Stromal cell of bone marrow (primary cell): Measurements from ENCODE around the gene REEP2.

Source experiments
- DNase-seq: peaks from one replicate; pipeline ENCODE4 v3.0.0-alpha.2; 2012; ENCODE audit warnings: low read depth

The REEP2 gene

DNA sequence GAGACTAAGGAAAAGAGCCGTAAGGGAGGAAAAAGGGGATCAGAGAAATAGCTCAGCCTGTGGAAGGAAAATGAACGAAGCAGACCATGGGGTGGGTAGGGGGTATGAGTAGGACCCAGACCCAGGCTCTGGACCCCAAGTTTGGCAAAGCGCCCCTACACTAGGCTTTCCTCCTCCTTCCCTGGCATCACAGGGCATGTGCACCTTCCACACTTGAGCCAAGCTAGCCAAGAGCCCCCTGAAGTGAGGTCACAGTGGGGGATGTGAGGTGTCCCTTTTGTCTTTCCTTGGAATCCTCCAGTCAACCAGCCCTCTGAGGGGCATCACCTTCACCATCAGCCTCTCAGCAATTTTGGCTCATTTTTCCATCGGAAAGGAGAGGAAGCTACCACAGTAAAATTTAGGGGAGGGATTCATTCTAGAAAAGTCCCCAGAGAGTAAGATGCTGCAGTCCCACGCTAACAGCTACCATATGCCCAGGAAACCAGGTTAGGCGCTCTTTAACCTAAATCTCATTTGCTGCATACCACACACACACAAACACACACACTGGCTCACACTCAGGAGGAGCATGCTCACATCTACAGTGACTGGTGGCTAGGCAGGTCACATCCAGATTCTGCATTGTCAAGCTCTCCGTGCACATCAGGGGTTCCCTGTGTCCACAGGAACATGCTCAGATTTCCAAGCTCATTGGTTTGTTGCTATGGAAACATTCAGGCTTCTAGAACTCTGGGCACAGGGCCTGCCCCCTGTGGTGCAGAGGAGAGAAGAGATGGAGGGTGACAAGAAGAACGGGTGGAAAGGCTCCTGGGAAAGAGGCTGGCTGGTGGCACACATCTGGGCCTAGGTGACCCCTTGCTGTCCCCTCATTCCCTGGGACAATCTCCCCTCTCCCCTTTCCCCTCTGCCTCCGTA is 9.9 kb downstream of the REEP2 start:
- no peak for DNase-seq

DNA sequence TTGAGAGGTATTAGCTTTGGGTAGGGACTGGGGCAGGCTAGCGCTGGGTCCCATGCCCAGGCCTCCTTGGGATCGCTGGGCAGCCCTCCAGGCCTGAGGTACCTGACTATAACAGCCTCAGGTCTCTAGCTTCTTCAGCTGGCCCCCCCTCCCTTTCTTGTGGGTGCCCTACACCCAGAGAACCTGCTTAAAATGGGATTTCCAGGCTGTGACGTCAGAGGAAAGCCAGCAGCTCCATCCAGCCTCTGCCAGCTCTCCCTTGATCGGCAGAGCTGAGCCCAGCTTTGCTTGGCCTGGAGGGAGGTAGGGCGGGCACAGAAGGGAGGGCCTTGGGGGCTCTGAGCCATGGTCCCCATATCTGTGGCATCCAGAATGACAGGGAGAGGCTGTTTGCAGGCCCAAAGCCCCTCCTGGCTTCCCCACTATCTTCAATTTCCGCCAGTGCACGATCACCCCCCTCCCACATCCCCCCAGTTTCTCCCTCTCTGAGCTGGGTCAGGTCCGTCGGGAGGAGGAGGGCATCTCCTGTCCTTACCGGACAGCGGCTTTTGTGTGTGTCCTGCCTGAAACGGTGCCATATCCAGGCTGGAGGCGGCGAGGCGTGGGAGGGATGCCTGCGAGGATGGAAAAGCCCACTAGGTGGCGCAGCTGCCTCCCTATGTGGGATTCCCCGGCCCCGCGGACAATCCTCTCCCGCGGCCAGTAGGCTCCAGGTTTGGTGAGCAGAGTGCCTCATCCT is 10.8 kb downstream of the REEP2 start:
- no peak for DNase-seq

DNA sequence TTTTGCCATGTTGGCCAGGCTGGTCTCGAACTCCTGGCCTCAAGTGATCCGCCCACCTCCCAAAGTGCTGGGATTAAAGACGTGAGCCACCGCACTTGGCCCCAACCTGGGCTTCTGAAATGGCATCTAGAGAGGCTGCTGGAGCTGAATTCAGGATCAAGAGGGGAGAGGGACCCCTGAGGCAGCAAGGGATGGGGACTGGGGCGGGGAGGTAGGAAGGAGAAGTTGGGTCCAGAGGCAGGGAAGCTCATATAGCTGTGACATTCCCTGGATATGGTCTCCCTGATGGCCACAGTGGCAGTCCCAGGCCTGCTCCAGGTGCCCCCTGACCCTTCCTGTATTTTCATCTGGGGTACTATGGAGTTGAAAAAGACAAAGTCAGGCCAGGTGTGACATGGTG is 12.1 kb downstream of the REEP2 start:
- no peak for DNase-seq

DNA sequence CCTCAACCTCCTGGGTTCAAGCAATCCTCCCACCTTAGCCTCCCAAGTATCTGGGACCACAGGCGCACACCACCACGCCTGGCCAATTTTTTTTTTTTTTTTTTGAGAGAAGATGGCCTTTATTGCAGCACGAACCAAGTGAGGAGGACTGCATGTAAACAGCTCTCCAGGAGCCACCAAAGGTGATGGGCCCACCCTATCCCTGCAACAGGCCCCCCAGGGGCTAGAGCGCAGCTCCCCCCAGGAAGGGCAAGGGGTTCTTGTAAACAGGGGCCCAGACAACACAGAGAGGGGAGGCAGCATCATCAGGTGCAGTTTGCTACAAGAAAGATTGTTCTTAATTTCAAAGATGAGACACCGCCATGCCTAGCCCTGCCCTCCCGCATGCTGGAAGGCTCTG is 13.9 kb downstream of the REEP2 start:
- DNase-seq: no peak

DNA sequence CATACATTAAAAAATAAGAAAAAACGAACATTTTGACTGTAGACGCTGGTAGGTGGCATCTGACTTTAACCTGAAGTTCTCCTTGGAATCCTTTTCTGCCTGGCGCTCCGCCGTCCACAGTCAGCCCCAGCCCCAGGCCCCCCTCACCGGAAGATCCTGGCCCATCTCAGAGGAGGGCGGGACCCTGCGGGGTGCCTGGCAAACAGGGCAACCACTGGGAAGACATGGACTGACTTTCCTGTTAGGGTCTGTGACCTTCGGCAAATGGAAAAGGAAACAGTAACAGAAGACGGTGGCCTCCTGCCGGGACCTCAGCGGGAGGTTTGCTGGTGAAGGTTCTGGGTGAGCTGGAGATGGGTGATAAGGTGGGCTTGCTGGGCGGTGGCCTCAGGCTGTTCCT is 14.7 kb downstream of the REEP2 start:
- no peak for DNase-seq

DNA sequence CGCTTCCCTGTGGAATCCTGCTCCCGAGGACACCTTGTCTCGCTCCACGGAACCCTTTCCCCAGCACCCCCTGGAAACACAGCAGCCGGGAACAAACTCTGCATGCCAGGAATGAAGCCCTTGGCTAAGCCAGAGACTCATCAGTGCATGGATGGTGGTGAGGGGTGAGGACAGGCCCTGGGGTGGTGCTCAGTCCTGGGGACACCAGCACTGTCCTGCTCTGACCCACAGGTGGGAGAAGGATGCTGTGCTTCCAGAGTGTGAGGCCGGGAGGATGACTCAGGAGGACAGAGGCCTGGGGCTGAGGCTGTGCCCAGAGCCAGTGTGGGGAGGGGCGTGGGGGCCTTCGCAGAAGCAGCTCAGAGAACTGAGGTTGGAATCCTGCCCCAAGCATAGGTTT is 15.3 kb downstream of the REEP2 start:
- DNase-seq: no peak

DNA sequence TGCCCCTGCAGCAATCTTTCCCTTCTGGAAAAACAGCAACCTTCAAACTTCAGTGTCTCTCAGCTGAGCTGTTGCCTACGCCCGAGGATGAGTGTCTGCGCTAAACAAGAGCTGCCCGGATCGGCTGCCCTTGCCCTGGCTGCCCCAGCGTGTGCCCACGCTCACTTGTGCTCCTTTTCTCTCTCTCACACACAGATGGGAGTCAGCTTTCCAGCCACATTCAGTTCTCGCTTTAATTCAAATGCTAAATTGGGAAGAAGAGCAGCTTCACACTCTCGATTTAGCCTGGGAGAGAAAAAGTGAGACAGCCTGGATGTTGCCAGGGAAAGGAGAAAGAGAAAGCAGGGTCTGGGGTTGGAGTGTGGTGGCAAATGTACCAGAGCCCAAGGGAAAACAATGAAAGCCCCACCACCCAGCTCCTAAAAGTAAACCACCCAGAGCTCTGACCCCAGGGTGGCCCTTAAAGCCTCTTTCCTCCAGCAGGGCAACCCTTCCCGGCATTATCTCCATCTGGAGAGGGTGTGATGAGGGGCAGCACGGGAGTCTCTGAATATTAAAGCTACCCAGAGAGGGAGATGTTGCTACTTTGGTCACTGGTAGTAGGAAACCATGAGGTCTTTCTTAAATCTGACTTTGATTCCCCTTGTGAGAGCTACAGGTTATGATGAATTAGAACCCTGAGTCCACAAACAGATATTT is 16.5 kb downstream of the REEP2 start:
- no peak for DNase-seq

DNA sequence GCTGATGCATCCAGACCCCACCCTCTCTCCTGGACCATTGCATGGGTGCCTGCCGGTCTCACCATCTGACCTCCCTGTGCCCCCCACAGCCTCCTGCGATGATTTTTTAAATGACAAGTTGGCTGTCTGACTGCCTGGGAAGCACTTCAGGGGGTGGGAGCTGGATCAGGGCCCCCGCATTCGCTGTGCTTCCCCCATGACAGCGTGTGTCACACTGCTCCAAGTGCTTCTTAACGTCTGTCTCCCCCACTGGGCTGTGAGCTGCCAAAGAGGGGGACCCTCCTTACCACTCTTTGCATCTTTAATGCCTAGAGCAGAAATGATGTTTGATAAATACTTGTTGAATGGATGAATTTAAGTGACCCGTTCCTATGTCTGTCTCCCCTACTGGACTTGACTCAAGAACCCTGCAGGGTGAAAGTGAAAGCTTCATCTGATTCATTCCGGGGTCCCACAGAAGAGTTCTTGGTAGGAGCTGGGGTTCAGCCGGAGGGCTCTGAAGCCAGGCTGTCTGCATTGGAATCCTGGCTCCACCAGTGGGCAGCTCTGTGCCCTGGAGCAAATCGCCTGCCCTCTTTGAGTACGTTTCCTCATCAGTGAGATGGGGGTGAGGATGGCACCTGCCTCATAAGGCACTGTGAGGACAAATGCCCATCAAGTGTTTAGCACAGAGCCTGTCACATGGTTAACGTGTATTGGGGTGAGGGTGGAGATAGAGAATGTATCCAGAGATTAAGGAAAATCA is 18.8 kb downstream of the REEP2 start:
- no peak for DNase-seq

DNA sequence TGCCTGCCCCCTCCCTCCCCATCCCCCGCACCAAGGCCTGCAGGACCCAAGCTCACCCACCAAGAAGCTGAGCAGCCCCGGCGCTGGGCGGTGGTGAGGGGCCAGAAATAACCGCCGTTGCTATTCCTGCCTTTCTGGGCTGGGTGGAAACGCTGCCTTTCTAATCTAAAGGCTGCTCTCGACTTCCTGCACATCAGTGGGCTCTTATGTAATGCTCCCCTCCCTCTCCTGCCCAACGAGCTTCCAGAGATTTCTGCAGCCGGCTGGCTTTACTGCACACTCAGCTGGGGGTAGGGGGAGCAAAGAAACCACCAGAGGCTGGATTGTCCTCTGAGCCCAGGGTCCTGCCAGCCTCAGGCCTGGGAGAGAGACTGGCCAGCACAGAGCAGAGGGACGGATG is 19.5 kb downstream of the REEP2 start:
- no peak for DNase-seq

DNA sequence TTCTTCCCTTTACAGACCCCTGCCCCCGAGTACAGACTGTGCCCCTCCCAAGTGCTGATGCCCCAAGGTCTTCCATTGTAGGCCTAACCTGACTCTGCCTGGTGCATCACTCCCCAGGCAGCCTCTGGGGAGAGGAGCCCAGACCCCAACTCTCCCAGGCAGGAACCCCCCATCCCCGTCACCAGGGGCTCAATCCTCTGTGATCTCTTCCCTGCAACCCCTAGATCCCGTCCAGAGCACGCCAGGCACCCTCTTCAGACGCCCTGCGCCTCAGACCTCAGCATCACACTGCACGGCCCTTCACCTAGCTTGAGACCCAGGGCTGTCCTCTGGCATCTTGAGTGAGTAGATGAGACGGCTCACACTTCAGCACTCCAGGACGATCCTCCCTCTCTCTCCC is 20.0 kb downstream of the REEP2 start:
- no peak for DNase-seq

DNA sequence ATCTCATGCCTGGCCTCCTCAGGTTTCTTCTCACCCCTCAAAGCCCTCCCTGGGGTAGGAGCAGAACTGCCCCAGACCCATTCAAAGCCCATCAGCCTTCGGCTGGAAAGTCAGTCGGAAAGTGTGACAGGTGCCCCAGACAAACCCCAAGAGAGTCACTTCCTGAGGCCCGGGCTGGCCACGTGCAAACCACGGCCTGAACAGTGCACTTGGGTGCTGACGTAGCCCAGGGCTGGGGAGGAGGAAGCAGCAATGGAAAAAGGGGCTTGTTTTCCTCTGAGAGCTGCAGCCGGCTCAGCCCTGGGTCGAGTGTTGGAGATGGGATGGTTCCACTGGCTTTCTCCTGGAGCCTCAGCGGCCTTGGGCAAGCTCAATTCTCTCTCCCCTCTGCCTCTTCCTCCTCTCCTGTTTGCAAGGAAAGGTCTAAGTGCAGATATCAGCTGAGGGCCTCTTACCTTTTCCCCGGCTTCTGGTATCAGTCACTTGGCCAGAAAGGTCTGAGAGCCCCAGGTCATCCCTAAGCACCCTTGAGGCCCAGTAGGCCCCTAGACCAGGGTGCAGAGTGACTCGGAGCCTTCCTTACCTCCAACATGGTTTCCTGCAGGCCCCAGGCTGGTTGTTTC is 20.6 kb downstream of the REEP2 start:
- no peak for DNase-seq

DNA sequence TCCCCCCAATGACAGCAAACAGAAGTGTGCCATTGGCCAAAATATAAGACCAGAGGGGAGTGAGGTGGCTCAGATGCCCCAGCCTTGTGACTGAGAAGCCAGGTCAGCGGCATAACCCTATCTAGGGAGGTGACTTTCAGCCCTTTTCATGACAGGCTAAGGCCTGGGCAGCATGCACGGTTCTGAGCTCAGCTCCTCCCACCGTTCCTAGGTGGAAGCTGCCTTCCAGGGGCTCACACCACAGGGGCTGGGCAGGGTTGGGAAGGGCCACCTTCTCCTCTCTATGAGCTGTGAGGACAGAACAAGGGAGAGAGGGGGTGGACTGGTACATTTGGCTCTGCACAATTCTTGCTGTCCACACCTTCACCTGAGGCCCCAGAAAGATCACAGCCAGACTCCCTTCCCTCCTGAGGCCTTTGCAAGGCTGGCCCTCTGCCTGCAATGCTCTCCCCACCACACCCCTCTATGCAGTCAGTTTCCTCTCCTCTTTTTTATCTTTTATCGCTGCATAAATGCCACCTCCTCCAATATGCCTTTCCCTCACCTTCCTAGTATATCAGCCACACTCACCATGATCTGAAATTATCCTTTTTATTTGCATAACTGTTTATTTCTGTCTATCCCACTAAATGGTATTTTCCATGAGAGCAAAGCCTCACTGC is 21.3 kb downstream of the REEP2 start:
- DNase-seq: no peak

DNA sequence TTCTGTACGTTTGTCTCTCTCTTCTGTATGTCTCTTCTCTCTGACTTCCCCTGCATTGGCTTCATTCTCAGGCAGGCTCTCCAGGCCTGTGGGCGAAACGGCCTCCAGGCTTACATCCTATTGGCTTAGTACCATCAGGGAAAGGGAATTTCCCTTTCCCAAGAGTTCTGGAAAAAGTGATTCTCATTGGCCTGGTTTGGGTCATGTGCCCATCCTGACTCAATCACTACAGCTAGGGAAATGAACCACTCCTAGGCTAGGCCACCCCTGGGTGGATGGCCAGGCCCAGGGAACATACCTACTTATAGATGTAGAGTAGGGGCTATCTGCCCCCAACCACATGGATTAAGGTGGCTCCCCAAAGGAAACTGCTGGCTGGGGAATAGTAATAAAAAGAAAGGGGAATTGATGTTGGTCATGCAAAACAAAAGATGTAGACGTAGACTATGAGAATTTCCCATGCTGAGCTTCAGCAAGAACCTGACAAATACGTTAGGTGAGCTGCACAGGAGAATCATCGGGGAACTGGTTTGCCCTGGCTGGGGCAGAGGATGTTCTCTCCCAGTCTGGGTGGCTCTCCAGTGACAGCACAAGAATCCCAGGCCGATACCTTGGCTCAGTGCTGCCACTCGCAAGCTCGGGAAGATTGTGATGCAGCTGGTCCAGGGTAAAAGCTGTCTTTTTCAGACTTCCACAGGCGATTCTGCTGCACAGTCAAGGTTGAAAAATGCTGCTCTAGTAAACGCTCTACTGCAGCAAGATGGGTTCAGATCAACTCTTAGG is 22.7 kb downstream of the REEP2 start:
- peak; percentile 90 for DNase-seq

DNA sequence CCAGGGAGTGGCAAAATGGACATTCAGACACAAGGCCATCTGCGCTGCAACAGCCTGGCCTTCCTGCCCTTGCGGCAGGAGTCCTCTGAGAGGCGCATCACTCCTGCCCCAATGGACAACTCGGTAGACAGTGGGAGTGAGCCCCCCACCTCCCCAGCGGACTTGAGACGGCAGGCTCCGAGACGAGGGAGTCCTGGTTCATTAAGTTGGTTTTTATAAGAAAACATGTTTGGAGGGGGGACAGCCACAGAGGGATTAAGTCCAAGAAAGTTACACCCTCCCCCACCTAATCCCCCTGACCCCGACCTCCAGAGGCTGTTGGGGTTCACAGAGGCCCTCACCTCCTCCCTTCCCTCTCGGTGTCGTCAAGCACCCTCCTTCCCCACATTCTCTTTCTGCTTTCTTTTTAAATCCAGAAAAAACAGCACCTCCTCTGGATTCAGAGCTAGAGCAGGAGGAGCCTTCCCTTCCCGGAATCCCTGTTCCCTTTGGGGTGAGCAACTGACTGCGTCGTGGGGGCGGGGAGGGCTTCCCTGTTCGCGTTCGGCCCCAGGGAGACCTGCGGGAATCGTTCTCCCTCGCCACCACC is 24.7 kb downstream of the REEP2 start:
- DNase-seq: peak; percentile 80

DNA sequence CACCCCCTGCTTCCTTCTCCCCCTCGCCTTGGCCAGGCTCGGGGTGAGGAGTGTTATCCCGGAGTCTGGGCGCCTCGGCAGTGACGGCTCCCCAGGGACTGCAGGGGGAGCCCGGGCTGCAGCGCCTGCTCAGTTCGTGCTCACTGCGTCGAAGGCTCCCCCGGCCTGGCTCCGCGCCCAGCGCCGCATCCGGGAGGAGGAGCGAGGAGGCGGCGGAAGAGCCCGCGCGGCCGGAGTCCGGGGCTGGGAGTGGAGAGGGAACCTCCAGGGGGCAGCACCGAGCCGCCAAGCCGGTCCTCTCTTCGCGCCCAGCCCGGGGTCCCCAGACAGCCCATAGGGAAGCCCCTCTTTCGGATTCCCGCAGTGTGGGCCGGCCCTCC is 25.1 kb downstream of the REEP2 start:
- peak; percentile 92 for DNase-seq

DNA sequence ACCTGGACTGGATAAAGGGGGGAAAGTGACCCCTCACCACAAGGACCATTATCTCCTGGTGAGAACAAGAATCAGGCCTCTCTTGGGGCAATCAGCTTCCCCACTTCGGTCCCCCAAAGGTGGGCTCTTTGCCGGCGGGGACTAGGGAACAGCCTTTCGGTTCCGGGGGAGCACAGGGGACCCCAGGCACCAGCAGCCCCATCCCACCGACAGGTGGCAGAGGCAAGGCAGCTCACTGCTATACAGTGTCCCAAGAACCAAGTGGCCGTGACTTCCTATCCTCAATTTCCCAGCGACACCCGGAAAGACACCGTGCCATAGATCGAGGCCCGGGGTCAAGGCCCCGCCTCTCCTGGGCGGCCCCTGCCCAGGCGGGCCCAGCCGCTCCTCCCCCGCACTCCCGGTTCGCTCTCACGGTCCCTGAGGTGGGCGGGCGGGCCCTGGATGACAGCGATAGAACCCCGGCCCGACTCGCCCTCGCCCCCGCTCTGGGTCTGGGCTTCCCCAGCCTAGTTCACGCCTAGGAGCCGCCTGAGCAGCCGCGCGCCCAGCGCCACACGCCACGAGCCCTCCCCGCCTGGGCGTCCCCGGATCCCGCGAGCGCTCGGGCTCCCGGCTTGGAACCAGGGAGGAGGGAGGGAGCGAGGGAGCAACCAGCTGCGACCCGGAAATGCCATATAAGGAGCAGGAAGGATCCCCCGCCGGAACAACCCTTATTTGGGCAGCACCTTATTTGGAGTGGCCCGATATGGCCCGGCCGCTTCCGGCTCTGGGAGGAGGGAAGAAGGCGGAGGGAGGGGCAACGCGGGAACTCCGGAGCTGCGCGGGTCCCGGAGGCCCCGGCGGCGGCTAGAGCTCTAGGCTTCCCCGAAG is 25.8 kb downstream of the REEP2 start:
- peak; percentile 99 for DNase-seq

DNA sequence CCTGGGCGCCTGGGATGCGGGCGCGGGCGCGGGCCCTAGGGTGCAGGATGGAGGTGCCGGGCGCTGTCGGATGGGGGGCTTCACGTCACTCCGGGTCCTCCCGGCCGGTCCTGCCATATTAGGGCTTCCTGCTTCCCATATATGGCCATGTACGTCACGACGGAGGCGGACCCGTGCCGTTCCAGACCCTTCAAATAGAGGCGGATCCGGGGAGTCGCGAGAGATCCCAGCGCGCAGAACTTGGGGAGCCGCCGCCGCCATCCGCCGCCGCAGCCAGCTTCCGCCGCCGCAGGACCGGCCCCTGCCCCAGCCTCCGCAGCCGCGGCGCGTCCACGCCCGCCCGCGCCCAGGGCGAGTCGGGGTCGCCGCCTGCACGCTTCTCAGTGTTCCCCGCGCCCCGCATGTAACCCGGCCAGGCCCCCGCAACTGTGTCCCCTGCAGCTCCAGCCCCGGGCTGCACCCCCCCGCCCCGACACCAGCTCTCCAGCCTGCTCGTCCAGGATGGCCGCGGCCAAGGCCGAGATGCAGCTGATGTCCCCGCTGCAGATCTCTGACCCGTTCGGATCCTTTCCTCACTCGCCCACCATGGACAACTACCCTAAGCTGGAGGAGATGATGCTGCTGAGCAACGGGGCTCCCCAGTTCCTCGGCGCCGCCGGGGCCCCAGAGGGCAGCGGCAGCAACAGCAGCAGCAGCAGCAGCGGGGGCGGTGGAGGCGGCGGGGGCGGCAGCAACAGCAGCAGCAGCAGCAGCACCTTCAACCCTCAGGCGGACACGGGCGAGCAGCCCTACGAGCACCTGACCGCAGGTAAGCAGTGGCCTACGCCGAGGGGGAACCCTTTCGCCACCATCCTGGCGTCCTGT is 26.6 kb downstream of the REEP2 start, which contains the start of gene EGR1:
Gene EGR1, plus strand, starts transcription at position 219 of the 864 bp plus-strand sequence. Its CDS starts 283 bp downstream, at position 502.
- DNase-seq: peak; percentile 89
